Panc1 (cell line): ENCODE data around the gene TPI1. TPM values are rescaled to one million over a fixed set of nuclear protein-coding genes. Genes with fewer than 3 reads are reported as not detected.
A peak's percentile ranks its signal among the peaks of the same experiment; 100 is the strongest.
"Not testable (repeated sequence)": the region's sequence is repeated elsewhere in the genome, so short reads cannot be mapped to it uniquely, and the experiment has no call there.

Source experiments
- ATAC-seq: fragments of 200-7000 bp; cut with Tn5 transposase; 2 replicates; pipeline ENCODE4 v1.9.1; 2020; ENCODE audit warnings: mild to moderate bottlenecking, moderate library complexity
- BruUV-seq: library from RNA; stranded (reverse); fragments of 400-500 nt; replicated peaks from 2 replicates; lab custom pipeline; 2021; lab: Mats Ljungman, UMichigan
- CTCF ChIA-PET: fragments of 300-600 bp; sonication (Branson Sonifier 250); formaldehyde crosslinking; loops from one replicate; lab custom pipeline; 2022; ENCODE audit warnings: antibody characterized with exemption; lab: Charles Lee
- POLR2A ChIA-PET: fragments of 300-600 bp; sonication (Branson Sonifier 250); formaldehyde crosslinking; loops from one replicate; lab custom pipeline; 2022; ENCODE audit warnings: antibody characterized with exemption; lab: Charles Lee
- DNase-seq: peaks from one replicate; pipeline ENCODE4 v3.0.0-alpha.2; 2010; ENCODE audit warnings: low read depth, low spot score
- H3K27ac ChIP-seq: 2 replicates; pipeline ENCODE4 v1.5.1; 2011; ENCODE audit warnings: mild to moderate bottlenecking, low read length, inconsistent platforms
- H3K27me3 ChIP-seq: fragments of 200-500 bp; sonication (Bioruptor generic); 2 replicates; pipeline ENCODE4 v1.6.0; 2014; ENCODE audit warnings: low read length, inconsistent platforms; ENCODE audit not compliant: control insufficient read depth, insufficient read depth
- H3K36me3 ChIP-seq: fragments of 200-500 bp; sonication (Bioruptor generic); 2 replicates; pipeline ENCODE4 v1.5.1; 2014; ENCODE audit warnings: inconsistent platforms, mild to moderate bottlenecking, low read length, moderate library complexity; ENCODE audit not compliant: control insufficient read depth, insufficient read depth
- H3K4me1 ChIP-seq: 2 replicates; pipeline ENCODE4 v1.5.1; 2011; ENCODE audit warnings: inconsistent platforms, mild to moderate bottlenecking, low read length, moderate library complexity; ENCODE audit not compliant: control insufficient read depth, insufficient read depth
- H3K4me3 ChIP-seq, 2 experiments: 2 replicates each; pipeline ENCODE4 v1.5.1; 2011 to 2012; ENCODE audit warnings: low read depth in 2 of 2, low read length in 2 of 2, mild to moderate bottlenecking in 2 of 2, inconsistent platforms in 1 of 2, moderate library complexity in 1 of 2
- H3K9me3 ChIP-seq: fragments of 200-500 bp; sonication (Bioruptor generic); 2 replicates; pipeline ENCODE4 v1.5.1; 2014; ENCODE audit warnings: low read depth, mild to moderate bottlenecking, inconsistent platforms, low read length, moderate library complexity; ENCODE audit not compliant: control insufficient read depth, insufficient read depth
- POLR2AphosphoS5 ChIP-seq: IDR thresholded peaks from 2 replicates; pipeline ENCODE4 v1.6.1; 2012; ENCODE audit warnings: mild to moderate bottlenecking, low read depth, low read length, moderate library complexity
- SIN3A ChIP-seq: IDR thresholded peaks from 2 replicates; pipeline ENCODE4 v1.6.1; 2012; ENCODE audit warnings: low read depth, mild to moderate bottlenecking, low read length, moderate library complexity, borderline replicate concordance; ENCODE audit not compliant: insufficient read depth
- TCF7L2 ChIP-seq: IDR thresholded peaks from 2 replicates; pipeline ENCODE4 v1.6.1; 2011; ENCODE audit warnings: mild to moderate bottlenecking, low read depth, low read length, inconsistent platforms
- in situ Hi-C: cut with HindIII; loops from 2 replicates; pipeline ENCODE4 v1.10.0; 2016; ENCODE audit warnings: low sequenced_read_pairs, low pct_unique_long_range_greater_than_20kb
- intact Hi-C: fragments of 100-400 bp; cut with micrococcal nuclease; formaldehyde crosslinking; loops from one replicate; pipeline ENCODE4 v1.10.0; 2022; ENCODE audit not compliant: unreplicated experiment
- total RNA-seq: library from RNA; stranded (reverse); gene quantifications from one replicate; pipeline ENCODE4 v1.2.1, GENCODE V29; 2021; ENCODE audit not compliant: unreplicated experiment
- TF ChIP-seq, protein P1 (sequence below): fragments of 450-650 bp; IDR thresholded peaks from 2 replicates; pipeline ENCODE4 v1.5.1; 2017; ENCODE audit warnings: mild to moderate bottlenecking
- TF ChIP-seq, protein P2 (sequence below), 2 experiments: IDR thresholded peaks; 2 replicates each; pipeline ENCODE4 v1.6.1; 2011 to 2012; ENCODE audit warnings: low read depth in 2 of 2, control low read depth in 1 of 2, low read length in 1 of 2, mild to moderate bottlenecking in 1 of 2, moderate library complexity in 1 of 2; ENCODE audit not compliant: insufficient read depth in 1 of 2

The TPI1 gene
- total RNA-seq, 1 experiment from 2014 or later, result 693 TPM

DNA sequence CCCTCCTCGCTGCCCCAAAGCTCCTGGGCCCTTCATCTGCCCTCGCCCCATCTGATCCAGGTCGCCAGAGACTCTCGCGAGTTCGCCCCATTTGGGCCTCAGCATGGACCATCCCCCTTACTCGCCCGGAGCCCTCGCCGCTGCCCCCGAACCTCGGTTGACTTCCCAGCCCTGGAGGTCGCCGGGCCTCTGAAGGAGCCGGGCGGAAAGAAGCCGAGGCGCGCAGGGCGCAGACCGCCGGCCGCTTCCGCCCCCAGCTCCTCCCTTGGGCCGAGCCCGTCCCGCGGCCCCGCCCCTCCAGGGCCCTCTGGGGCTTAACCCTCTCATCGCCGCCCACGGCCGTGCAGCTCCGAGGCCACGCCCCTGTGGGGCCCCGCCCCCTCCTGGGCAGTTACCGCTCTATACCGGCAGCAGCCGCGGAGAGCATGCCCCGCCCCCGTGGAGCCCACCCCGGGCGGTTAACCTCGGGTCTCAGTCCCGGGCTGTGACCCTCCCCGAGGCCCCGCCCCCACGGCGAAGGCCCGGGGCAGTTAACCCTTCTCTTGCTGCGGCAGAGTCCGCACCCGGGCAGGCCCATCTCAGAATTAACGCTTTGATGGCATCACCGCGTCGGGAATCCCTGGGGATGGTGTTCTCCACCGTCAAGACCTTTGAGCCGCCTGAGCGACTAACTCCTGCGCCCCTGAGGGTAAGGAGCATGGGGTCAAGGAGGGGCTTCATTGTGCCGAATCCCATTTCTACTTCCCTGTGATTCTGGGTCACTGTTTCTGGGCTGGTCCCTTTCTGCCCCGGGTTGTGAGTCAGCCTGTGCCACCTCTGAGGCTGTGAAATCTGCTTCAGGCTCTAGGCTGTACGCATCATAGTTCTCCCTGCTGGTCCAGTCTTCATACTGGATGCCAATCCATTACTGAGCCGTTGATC is 6.0 kb downstream of the TPI1 start, which contains the start of gene SPSB2:
TSS of gene SPSB2 (minus strand) at position 210 of the 921 bp plus-strand sequence. CDS start 402 bp downstream, outside the sequence.
- TF ChIP-seq POLR2AphosphoS5, result peak; percentile 73; the same call in 1 of the 2 replicates
- no peak for TF ChIP-seq TCF7L2
- peak; percentile 84; the same call in 1 of the 2 replicates for TF ChIP-seq SIN3A
- TF ChIP-seq, protein P1, sequence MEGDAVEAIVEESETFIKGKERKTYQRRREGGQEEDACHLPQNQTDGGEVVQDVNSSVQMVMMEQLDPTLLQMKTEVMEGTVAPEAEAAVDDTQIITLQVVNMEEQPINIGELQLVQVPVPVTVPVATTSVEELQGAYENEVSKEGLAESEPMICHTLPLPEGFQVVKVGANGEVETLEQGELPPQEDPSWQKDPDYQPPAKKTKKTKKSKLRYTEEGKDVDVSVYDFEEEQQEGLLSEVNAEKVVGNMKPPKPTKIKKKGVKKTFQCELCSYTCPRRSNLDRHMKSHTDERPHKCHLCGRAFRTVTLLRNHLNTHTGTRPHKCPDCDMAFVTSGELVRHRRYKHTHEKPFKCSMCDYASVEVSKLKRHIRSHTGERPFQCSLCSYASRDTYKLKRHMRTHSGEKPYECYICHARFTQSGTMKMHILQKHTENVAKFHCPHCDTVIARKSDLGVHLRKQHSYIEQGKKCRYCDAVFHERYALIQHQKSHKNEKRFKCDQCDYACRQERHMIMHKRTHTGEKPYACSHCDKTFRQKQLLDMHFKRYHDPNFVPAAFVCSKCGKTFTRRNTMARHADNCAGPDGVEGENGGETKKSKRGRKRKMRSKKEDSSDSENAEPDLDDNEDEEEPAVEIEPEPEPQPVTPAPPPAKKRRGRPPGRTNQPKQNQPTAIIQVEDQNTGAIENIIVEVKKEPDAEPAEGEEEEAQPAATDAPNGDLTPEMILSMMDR, result no peak
- TF ChIP-seq, protein P2, sequence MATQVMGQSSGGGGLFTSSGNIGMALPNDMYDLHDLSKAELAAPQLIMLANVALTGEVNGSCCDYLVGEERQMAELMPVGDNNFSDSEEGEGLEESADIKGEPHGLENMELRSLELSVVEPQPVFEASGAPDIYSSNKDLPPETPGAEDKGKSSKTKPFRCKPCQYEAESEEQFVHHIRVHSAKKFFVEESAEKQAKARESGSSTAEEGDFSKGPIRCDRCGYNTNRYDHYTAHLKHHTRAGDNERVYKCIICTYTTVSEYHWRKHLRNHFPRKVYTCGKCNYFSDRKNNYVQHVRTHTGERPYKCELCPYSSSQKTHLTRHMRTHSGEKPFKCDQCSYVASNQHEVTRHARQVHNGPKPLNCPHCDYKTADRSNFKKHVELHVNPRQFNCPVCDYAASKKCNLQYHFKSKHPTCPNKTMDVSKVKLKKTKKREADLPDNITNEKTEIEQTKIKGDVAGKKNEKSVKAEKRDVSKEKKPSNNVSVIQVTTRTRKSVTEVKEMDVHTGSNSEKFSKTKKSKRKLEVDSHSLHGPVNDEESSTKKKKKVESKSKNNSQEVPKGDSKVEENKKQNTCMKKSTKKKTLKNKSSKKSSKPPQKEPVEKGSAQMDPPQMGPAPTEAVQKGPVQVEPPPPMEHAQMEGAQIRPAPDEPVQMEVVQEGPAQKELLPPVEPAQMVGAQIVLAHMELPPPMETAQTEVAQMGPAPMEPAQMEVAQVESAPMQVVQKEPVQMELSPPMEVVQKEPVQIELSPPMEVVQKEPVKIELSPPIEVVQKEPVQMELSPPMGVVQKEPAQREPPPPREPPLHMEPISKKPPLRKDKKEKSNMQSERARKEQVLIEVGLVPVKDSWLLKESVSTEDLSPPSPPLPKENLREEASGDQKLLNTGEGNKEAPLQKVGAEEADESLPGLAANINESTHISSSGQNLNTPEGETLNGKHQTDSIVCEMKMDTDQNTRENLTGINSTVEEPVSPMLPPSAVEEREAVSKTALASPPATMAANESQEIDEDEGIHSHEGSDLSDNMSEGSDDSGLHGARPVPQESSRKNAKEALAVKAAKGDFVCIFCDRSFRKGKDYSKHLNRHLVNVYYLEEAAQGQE (IDR thresholded peaks at IDR 0.05; ENCODE audit: insufficient read depth in 1 of 2, low read depth in 2 of 2, low read length in 1 of 2), result no peak
- Histone ChIP-seq H3K4me3 (peak within 1 kb of the TSS; percentile 75 to 84), H3K36me3 (peaks cover 6% of the 10 kb centered on the region; the same call in 1 of the 2 replicates), H3K27me3 (no peaks in the 10 kb centered on the region), H3K27ac (peak within 1 kb of the TSS; percentile 89), H3K4me1 (peaks cover 23% of the 10 kb centered on the region), H3K9me3 (no peaks in the 10 kb centered on the region)
- no TSS peak for BruUV-seq
- ATAC-seq (peak; percentile 84), DNase-seq (no peak)
- CTCF ChIA-PET, result interaction anchor here (0.6 to 1.4 kb wide), 4 partner anchors 18 to 120 kb away, joined by 3 to 6 read pairs (median 4); partner anchors contain the start of genes CDCA3, MLF2 and USP5
- in situ Hi-C loops, result no loop called here
- intact Hi-C loops, result no loop called here
- POLR2A ChIA-PET, result interaction anchor here (0.6 kb wide), 3 partner anchors 339 to 407 kb away, joined by 3 to 8 read pairs (median 7); partner anchors contain the start of gene GAPDH

DNA sequence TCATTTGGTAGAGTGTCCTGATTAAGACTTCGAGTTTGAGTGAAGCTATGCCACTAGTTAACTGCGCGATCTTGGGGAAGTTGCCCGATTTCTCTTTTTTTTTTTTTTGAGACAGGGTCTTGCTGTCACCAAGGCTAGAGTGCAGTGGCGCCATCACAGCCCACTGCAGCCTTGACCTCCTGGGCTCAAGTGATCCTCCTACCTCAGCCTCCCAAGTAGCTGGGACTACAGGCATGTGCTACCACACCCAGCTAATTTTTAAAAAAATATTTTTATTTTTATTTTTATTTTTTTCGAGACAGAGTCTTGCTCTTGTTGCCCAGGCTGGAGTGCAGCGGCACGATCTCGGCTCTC is 6.7 kb downstream of the TPI1 start:
- H3K27ac ChIP-seq, result peak overlapping the region; percentile 89
- in situ Hi-C loops, DNase-seq, H3K36me3 ChIP-seq, BruUV-seq, H3K9me3 ChIP-seq, intact Hi-C loops, H3K27me3 ChIP-seq, ATAC-seq: not testable (repeated sequence)
- POLR2A ChIA-PET, result interaction anchor here (0.6 kb wide), 2 partner anchors 340 to 408 kb away, joined by 3 to 8 read pairs; no protein-coding TSS in a partner anchor
- H3K4me3 ChIP-seq, result peak overlapping the region; percentile 75 to 84
- CTCF ChIA-PET, result interaction anchor here (0.6 kb wide), 1 partner anchor 53 kb away, joined by 6 read pairs; no protein-coding TSS in a partner anchor
- H3K4me1 ChIP-seq, result peaks cover 19% of the 10 kb centered on the region

DNA sequence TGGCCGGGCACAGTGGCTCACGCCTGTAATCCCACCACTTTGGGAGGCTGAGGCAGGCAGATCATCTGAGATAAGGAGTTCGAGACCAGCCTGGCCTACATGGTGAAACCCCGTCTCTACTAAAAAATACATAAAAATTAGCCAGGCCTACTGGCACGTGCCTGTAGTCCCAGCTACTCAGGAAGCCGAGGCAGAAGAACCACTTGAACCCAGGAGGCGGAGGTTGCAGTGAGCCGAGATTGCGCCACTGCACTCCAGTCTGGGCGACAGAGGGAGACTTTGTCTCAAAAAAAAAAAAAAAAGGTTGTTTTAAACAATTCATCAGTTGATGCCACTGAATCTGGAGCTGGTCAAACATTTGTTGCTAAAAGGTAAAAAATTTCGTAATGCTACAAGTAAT is 12.5 kb downstream of the TPI1 start:
- in situ Hi-C loops, H3K36me3 ChIP-seq, intact Hi-C loops, H3K9me3 ChIP-seq, POLR2A ChIA-PET, H3K27ac ChIP-seq, BruUV-seq, DNase-seq, ATAC-seq, H3K4me3 ChIP-seq, H3K4me1 ChIP-seq, CTCF ChIA-PET, H3K27me3 ChIP-seq: not testable (repeated sequence)
